Muscle layer of duodenum (tissue), 2 donors: ENCODE data around the gene HELB.

ENCODE experiments used
- H3K27ac ChIP-seq: one replicate; pipeline ENCODE4 v1.7.0; 2013; ENCODE audit warnings: mild to moderate bottlenecking, low read length
- H3K27me3 ChIP-seq: one replicate; pipeline ENCODE4 v1.7.0; 2013; ENCODE audit warnings: low read depth, mild to moderate bottlenecking, control low read depth, low read length
- H3K36me3 ChIP-seq, 2 donors: one replicate each; pipeline ENCODE4 v1.7.0; 2013; ENCODE audit warnings: low read length in 2 of 2, control low read depth in 1 of 2, mild to moderate bottlenecking in 1 of 2; ENCODE audit not compliant: insufficient read depth in 2 of 2, control insufficient read depth in 1 of 2
- H3K4me1 ChIP-seq, 2 donors: one replicate each; pipeline ENCODE4 v1.7.0; 2013; ENCODE audit warnings: low read length in 2 of 2, mild to moderate bottlenecking in 2 of 2, control low read depth in 1 of 2, moderate library complexity in 1 of 2; ENCODE audit not compliant: insufficient read depth in 2 of 2, control insufficient read depth in 1 of 2
- H3K4me3 ChIP-seq, 2 donors: one replicate each; pipeline ENCODE4 v1.7.0; 2013; ENCODE audit warnings: low read length in 2 of 2, low read depth in 1 of 2, mild to moderate bottlenecking in 1 of 2
- H3K9me3 ChIP-seq, 2 donors: one replicate each; pipeline ENCODE4 v1.7.0; 2013; ENCODE audit warnings: low read length in 2 of 2, control low read depth in 1 of 2, mild to moderate bottlenecking in 1 of 2; ENCODE audit not compliant: control insufficient read depth in 1 of 2
- donor health status: healthy.

The HELB gene

DNA sequence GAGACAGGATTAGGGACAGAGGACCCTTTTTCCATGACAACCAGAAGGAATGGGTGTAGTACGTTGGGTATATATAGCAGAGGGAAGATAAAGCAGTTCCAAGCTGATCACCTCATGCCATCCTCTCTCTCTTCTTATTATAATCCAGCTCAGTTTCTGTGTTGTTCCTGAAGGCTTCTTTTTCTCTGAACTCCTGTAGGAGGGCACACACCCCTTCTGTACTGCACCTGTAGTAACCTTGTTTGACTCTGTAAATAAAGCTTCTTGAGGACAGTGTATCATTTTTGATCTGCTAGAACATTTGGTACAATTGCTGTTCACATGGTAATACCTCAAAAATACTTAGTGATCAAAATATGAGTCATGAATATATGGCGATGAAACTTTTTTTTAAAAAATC lies 33.5 kb downstream of the HELB start:
- Histone ChIP-seq H3K36me3 (peaks cover 16 to 35% of the 10 kb centered on the region in 2 donors), H3K27ac (no peak overlapping the region), H3K4me3 (no peak overlapping the region), H3K27me3 (no peaks in the 10 kb centered on the region), H3K4me1 (no peaks in the 10 kb centered on the region), H3K9me3 (peaks cover 0 to 5% of the 10 kb centered on the region in 2 donors)

DNA sequence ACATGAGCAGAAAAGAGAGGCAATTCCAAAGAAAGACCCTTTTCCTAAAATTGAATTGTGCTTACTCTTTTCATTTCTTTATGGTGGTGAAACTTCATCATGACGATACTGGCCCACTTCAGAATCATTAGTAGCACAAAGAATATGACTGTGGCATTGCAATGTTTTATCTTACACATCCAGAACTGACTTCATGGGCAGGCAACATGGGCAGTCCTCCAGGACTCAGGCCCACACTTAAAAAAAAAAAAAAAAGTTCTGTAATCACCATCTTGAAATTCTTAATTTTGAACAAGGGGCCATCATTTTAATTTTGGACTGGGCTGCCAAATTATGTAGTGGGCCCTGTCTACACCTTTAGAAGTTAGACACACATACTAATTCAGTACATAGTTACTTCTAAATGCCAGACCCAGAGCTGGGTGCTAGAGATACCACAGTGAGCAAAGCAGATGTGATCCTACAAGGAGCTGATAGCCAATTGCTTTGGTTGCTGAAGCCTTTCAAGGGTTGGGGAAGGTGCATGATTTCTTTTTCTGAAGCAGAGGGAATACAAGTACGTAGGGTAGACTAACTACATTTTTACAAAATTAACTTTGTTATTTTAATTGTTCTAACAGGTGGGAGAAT lies 35.2 kb downstream of the HELB start:
- H3K27me3 ChIP-seq = no peaks in the 10 kb centered on the region
- no peak overlapping the region for H3K27ac ChIP-seq
- peaks cover 8 to 36% of the 10 kb centered on the region in 2 donors for H3K36me3 ChIP-seq
- H3K4me3 ChIP-seq = no peak overlapping the region
- H3K9me3 ChIP-seq = peaks cover 7 to 15% of the 10 kb centered on the region in 2 donors
- H3K4me1 ChIP-seq = no peaks in the 10 kb centered on the region

DNA sequence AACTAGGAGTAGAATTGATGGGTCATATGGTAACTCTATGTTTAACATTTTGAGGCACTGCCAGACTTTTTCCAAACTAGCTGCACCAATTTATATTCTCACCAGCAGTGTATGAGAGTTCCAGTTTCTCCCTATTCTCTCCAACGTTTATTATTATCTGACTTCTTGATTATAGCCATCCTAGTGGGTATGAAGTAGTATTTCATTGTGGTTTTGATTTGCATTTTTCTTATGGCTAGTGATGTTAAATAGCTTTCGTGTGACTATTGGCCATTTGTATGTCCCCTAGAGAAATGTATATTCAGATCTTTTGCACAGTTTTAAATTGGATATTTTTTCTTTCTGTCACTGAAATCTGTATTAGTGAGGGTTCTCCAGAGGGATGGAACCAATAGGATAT lies 37.8 kb downstream of the HELB start:
- Histone ChIP-seq H3K9me3 (peaks cover 7 to 15% of the 10 kb centered on the region in 2 donors), H3K27ac (no peak overlapping the region), H3K36me3 (peaks cover 8 to 41% of the 10 kb centered on the region in 2 donors), H3K27me3 (no peaks in the 10 kb centered on the region), H3K4me1 (no peaks in the 10 kb centered on the region), H3K4me3 (no peak overlapping the region)

DNA sequence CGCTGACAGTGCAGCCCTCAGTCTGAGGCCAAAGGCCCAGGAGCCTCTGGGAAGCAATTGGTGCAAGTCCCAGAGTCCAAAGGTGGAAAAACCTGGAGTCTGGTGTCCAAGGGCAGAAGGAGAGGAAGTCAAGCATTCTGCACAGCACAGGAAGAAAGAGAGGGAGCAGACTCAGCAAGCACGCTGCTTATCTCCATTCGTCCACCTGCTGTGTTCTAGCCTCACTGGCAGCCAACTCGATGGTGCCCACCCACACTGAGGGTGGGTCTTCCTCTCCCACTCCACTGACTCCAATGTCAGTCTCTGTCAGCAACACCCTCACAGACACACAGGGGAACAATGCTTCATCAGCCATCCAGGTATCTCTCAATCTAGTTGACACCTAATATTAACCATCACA lies 38.8 kb downstream of the HELB start:
- Histone ChIP-seq H3K36me3 (peaks cover 8 to 48% of the 10 kb centered on the region in 2 donors), H3K27ac (no peak overlapping the region), H3K27me3 (no peaks in the 10 kb centered on the region), H3K4me1 (no peaks in the 10 kb centered on the region), H3K9me3 (peaks cover 7 to 15% of the 10 kb centered on the region in 2 donors), H3K4me3 (no peak overlapping the region)

DNA sequence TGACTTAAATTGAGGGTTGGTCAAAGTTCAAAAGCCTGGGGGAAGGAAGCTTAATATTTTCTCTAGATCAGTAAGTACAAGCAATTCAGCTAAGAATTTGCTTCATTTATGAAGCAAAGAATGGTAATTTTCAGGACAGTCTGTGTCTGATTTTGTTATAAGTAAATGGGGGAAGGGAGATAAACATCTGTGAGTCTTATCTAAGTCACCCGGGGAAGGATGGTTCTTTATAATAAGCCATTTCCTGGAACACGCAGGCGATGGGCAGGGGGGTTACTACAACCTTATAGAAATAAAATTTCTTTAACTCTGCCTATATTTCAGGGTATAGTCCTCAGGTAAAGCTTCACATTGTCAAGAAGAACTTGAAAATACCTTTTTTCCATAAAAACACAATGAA lies 42.9 kb downstream of the HELB start:
- peaks cover 4 to 51% of the 10 kb centered on the region in 2 donors for H3K36me3 ChIP-seq

DNA sequence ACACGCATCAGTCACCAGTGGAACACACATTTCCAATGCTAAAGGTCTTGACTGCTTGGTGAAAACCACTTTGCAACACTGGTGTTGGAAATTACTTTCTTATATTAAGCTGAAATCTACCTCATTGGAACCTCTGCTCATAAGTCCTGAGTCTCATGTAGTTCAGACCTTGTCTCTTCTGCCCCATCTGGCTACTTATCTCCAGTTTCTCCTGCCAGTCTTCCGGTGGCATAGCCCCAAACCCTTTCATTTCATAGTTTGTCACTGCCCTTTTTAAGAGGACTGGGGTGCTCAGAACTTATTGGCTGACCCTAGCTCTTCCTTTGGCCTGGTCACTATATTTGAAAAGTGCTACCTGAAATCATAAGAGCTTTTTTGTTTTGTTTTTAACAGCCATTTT lies 43.7 kb downstream of the HELB start:
- Histone ChIP-seq H3K4me1 (no peaks in the 10 kb centered on the region), H3K27me3 (no peaks in the 10 kb centered on the region), H3K36me3 (peaks cover 4 to 43% of the 10 kb centered on the region in 2 donors), H3K27ac (no peak overlapping the region), H3K9me3 (peaks cover 7 to 11% of the 10 kb centered on the region in 2 donors), H3K4me3 (no peak overlapping the region)

More for the DNA sequence above, 42.9 kb downstream of the HELB start:
- no peak overlapping the region for H3K27ac ChIP-seq
- H3K4me1 ChIP-seq = no peaks in the 10 kb centered on the region
- no peaks in the 10 kb centered on the region for H3K27me3 ChIP-seq
- peaks cover 7 to 11% of the 10 kb centered on the region in 2 donors for H3K9me3 ChIP-seq
- H3K4me3 ChIP-seq = no peak overlapping the region

DNA sequence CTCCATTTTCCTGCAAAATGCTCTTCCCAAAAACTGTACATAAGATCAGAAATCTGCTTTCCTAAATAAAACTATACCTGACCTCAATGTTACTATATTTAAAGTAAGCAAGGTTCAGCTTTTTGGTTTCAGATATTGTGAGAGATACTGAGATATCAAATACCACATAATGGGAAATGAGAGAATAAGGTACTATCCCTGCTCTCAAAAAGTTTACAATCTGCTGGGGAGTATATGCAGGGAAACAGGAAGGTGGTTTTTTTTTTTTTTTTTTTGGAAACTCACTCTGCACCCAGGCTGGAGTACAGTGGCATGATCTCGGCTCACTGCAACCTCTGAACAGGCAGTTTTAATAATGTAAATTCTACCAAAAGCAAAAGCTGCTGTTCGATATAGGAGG lies 49.0 kb downstream of the HELB start:
- H3K36me3 ChIP-seq = peaks cover 0 to 31% of the 10 kb centered on the region in 2 donors
- no peaks in the 10 kb centered on the region for H3K9me3 ChIP-seq
- H3K4me3 ChIP-seq = no peak overlapping the region
- no peaks in the 10 kb centered on the region for H3K27me3 ChIP-seq
- no peak overlapping the region for H3K27ac ChIP-seq
- no peaks in the 10 kb centered on the region for H3K4me1 ChIP-seq

DNA sequence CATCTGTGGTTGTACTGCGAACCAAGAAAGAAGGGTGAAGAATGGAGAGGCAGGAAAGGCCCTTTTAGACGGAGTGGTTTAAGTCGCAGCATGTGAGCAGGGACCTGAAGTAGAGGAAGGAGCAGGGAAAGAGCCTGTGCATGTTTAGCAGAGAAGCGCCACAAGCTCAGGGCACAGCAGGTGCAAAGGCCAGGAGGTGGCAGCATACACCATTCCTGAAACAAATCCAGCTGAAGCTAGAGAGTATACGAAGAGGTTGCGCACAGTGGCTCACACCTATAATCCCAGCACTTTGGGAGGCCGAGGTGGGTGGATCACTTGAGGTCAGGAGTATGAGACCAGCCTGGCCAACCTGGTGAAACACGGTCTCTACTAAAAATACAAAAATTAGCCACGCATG lies 49.9 kb downstream of the HELB start:
- no peaks in the 10 kb centered on the region for H3K9me3 ChIP-seq
- H3K27ac ChIP-seq = no peak overlapping the region
- no peaks in the 10 kb centered on the region for H3K4me1 ChIP-seq
- H3K36me3 ChIP-seq = peaks cover 0 to 24% of the 10 kb centered on the region in 2 donors
- H3K27me3 ChIP-seq = no peaks in the 10 kb centered on the region
- no peak overlapping the region for H3K4me3 ChIP-seq

DNA sequence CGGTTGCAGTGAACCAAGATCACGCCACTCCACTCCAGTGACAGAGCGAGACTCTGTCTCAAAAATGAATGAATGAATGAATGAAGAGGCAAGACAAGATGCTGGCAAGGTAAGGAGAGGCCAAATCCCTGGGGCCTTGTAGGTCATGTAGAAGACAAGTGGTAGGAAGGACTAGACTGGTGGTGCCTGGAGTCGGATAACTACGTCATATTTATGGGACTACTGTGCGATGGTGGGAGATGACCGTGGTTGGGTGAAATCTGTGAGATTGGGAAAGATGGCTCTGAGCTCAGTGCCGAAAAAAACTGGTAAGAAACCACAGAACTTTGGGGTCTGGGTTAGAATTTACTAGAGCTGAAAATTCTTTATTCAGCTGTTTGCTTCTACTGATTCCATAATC lies 50.6 kb downstream of the HELB start:
- peaks cover 0 to 24% of the 10 kb centered on the region in 2 donors for H3K36me3 ChIP-seq
- H3K27ac ChIP-seq = no peak overlapping the region
- H3K4me3 ChIP-seq = no peak overlapping the region
- H3K4me1 ChIP-seq = no peaks in the 10 kb centered on the region
- H3K9me3 ChIP-seq = no peaks in the 10 kb centered on the region
- no peaks in the 10 kb centered on the region for H3K27me3 ChIP-seq

DNA sequence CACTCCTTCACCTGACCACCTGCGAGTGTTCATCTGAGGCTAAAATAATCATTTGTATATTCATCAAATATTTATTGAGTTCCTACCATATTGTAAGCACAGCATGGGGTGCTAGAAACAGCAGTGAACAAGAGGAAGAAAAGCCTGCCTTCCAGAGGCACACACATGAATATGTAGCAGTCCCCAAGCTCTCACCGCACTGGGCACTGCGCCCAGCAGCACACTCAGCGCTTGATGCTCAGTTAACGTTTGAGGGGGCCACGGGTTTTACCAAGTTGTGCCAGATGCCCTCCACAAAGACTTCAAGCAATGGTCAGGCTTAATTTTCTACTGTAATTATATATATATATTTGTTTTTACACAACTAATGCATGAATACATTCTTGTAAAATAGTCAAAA lies 52.0 kb downstream of the HELB start:
- H3K27ac ChIP-seq = no peak overlapping the region
- peaks cover 0 to 14% of the 10 kb centered on the region in 2 donors for H3K36me3 ChIP-seq
- no peak overlapping the region for H3K4me3 ChIP-seq
- H3K9me3 ChIP-seq = no peaks in the 10 kb centered on the region
- no peaks in the 10 kb centered on the region for H3K27me3 ChIP-seq
- no peaks in the 10 kb centered on the region for H3K4me1 ChIP-seq

DNA sequence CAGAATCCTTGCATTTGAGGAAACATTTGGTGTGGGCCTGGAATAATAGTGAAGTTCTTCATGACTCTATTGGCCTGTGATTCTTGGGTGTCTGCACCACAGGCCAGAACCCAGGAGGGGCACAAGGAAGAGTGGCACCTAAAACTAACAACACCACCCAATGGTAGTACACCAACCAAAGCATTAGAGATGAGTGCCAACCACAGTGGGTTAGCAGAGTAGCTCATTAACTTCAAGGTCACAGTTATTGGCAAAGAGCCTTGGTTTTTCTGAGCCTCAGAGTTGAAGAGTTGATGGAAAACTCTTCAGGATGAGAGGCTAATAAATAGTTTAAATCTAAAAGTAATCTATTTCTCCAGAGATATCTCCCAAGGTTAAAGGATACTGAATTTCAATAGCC lies 57.0 kb downstream of the HELB start:
- Histone ChIP-seq H3K36me3 (peaks cover 0 to 3% of the 10 kb centered on the region in 2 donors), H3K9me3 (no peaks in the 10 kb centered on the region), H3K4me1 (no peaks in the 10 kb centered on the region), H3K27me3 (no peaks in the 10 kb centered on the region), H3K27ac (no peak overlapping the region), H3K4me3 (no peak overlapping the region)

DNA sequence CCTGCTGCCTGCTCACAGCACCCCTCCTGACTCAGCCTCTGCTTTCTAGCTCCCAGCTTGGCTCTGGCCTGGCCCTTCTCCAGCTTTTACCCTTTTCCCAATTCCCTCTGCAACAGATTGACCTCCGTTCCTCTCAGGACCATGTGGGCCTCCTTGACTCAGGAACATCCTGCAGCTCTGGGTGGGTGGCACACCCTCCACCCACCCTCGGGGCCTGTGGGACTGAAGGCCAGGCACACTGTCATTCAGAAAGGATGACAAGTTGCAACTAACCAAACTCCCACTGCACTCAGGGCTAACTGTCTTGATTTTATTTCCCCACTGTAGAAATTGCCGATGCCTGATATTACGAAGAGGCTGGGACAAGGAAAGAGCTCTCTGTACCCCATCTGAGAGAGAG lies 59.4 kb downstream of the HELB start:
- Histone ChIP-seq H3K9me3 (no peaks in the 10 kb centered on the region), H3K27ac (no peak overlapping the region), H3K36me3 (no peaks in the 10 kb centered on the region), H3K4me3 (no peak overlapping the region), H3K4me1 (no peaks in the 10 kb centered on the region), H3K27me3 (no peaks in the 10 kb centered on the region)
